DND-41 (cell line): ENCODE data around the gene KRTAP2-2.

Experiments
- EZH2 ChIP-seq: IDR thresholded peaks from 3 replicates; pipeline ENCODE4 v1.6.1; 2012; ENCODE audit warnings: borderline replicate concordance, low read depth, mild to moderate bottlenecking, moderate library complexity, low read length, inconsistent platforms; ENCODE audit not compliant: severe bottlenecking
- TF ChIP-seq, protein P1 (sequence below): IDR thresholded peaks from 2 replicates; pipeline ENCODE4 v1.5.1; 2012; ENCODE audit warnings: borderline replicate concordance, low read length, moderate library complexity, mild to moderate bottlenecking; ENCODE audit not compliant: poor library complexity, severe bottlenecking; ENCODE audit errors: extremely low read depth

DNA sequence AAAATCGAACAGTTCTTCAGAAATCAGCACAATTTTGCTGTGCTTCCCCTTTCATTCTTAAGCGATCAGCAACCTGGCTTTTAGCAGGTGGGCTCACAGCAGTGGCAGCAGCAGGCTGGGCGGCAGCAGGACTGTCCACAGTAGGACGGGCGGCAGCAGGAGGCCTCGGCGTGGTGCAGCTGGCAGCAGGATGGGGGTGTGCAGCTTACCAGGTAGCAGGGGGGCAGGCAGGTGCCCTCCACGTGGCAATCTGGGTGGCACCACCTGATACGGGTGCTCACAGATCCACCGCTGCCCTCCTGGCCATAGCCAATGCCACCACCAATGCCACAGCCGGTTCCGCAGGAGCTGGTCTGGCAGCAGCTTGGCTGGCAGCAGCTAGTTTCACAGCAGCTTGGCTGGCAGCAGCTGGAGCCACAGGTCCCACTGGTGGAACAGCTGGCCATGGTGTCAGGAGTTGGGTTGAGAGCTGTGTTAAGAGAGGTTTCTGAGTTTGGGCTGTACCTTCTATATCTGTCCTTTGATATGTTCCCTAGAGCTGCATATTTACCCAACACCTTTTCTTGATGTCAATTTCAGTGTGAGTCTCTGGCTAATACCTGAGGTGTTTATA lies 25.3 kb downstream of the KRTAP2-2 start, which contains the start of gene KRTAP1-4:
- TF ChIP-seq, protein P1, sequence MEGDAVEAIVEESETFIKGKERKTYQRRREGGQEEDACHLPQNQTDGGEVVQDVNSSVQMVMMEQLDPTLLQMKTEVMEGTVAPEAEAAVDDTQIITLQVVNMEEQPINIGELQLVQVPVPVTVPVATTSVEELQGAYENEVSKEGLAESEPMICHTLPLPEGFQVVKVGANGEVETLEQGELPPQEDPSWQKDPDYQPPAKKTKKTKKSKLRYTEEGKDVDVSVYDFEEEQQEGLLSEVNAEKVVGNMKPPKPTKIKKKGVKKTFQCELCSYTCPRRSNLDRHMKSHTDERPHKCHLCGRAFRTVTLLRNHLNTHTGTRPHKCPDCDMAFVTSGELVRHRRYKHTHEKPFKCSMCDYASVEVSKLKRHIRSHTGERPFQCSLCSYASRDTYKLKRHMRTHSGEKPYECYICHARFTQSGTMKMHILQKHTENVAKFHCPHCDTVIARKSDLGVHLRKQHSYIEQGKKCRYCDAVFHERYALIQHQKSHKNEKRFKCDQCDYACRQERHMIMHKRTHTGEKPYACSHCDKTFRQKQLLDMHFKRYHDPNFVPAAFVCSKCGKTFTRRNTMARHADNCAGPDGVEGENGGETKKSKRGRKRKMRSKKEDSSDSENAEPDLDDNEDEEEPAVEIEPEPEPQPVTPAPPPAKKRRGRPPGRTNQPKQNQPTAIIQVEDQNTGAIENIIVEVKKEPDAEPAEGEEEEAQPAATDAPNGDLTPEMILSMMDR: no peak
- TF ChIP-seq EZH2: no peak
